NCI-H446 (cell line): ENCODE measurements around the gene PDE8B.
"Not testable (repeated sequence)": the region's sequence is repeated elsewhere in the genome, so short reads cannot be mapped to it uniquely, and the experiment has no call there.

Experiments
- DNase-seq, 2 experiments: peaks; one replicate each; lab custom pipeline; 2025; lab: John Stamatoyannopoulos, UW

Gene PDE8B

GRCh38 chr5:77366717-77367500 lies 156.4 kb downstream of the PDE8B start:
- DNase-seq: no peak

DNA sequence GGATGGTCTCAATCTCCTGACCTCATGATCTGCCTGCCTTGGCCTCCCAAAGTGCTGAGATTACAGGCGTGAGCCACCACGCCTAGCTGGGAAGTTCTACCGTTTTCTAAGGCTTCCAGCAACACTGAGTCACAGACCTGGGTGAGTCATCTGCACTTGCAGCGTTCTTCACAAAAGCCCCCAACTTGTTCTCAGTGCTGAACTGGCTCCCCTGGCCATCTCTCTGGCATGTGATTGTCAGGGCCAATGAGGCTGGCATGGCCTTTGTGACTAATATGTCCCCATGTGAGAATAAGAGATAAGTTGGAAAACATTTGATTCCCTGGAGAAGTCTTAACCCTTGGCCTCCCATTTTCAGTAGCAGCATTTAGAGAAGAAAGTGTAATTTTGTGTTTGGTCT lies 157.3 kb downstream of the PDE8B start:
- no peak for DNase-seq

DNA sequence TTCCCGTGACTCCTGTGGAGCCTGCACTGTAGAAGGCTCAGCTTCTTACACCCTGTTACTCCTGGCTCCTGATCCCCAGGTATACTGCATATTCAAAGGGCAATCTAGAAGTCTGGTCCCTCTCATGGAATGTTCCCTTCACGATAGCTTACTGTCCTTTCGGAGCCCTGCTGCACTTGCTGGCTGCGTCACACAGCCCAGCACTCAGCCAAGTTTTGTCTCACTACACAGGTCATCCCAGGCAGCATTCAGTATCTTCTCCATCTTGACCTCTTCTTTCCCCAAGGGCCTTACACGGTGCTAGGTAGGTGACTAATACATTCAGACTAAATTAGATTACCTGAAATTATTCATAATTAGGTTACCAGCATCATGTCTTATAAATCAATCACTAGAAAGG lies 157.9 kb downstream of the PDE8B start:
- DNase-seq: no peak

GRCh38 chr5:77369566-77369965 lies 159.1 kb downstream of the PDE8B start:
- no peak for DNase-seq

GRCh38 chr5:77374686-77375085 lies 164.2 kb downstream of the PDE8B start:
- no peak for DNase-seq

DNA sequence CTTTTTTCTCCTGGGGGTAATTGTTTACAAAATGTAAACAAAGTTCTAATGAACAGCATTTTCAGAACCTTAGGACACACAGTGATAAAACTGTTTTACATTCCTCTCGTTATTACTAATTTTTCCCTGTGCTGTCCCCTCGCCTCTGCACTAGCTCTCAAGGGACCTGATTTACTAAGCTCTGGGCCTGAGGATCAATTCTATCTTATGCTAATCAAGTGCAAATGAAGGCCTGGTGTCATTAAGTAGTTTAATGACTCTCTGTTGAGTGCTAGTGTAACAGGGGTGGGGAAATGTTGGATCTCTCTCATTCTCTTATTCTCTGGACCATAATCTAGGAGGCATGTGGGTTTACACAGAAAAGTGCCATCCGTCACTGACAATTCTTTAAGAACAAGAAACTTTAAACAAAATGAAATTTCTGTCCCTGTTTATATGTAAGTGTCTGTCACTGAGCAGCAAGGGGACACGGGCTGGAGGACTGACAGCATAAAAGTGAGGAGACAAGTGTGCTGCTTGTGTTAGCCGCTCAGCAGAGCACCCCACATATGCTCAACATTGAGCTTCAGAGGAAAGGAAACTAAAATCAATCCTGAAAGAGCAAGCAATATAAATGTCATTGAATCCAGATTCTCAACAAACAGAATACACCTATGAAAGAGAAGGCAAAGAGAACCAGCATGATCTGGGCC lies 166.3 kb downstream of the PDE8B start:
- no peak for DNase-seq

DNA sequence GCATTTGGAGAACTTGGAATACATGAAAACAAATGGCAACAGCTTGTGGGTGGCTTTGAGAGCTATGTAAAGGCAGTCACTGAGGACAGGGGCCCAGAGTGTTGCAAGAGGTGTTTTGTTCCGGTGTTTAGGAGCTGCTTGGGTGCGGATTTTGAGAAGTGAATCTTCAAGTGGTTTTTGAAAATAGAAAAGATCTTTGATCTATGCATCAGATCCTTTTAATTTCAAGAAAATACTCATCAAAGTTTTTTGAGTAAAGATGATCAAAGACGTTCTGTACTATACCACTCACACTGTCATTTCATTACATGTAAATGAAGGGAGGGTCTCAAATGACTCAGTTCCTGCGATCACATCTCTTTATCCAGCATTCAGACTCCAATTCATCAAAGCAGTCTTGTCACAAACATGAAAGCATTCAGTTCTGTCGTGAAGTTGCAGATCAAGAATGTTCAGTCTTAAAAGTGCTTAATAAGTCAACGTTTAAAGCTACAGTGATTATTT lies 169.1 kb downstream of the PDE8B start:
- no peak for DNase-seq

DNA sequence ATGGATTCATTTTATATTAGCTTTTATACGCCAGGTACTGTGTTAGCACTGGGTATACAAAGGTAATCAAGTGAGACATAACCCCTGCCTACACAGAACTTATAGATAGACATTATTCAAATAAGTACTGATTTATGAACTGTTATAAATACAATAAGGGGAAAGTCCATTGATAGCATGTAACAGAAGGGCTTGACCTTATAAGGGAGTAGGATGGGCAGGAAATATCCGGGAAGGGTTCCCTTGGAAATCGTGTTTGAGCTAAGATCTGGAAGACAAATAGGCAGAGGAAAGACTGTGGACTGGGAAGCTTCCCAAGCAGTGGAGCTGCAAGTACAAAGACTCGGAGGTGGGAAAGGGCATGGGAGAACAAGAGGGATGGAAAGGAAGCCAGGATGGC lies 170.2 kb downstream of the PDE8B start:
- no peak for DNase-seq

GRCh38 chr5:77383336-77383735 lies 172.9 kb downstream of the PDE8B start:
- DNase-seq: not testable (repeated sequence)

DNA sequence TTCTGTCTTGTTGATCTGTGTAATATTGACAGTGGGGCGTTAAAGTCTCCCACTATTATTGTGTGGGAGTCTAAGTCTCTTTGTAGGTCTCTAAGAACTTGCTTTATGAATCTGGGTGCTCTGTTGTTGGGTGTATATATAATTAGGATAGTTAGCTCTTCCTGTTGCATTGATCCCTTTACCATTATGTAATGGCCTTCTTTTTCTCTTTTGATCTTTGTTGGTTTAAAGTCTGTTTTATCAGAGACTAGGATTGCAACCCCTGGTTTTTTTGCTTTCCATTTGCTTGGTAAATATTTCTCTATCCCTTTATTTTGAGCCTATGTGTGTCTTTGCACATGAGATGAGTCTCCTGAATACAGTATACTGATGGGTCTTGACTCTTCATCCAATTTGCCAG lies 175.9 kb downstream of the PDE8B start:
- DNase-seq: not testable (repeated sequence)

DNA sequence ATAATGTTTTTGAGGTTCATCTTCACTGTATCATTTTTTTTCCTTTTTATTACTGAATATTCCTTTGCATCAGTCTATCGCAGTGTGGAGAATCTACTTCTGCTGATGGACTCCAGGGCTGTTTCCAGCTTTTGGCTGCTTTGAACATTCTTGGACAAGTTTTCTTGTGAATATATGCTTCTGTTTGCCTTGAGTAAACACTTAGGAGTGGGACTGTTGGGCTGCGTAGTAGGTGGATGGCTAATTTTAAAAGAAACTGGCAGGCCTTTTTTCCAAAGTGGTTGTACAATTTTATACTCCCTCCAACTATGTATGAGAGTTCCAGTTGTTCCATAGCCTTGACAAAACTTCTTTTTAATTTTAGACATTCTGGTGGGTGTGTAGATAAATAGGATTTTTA lies 179.3 kb downstream of the PDE8B start:
- no peak for DNase-seq

GRCh38 chr5:77390221-77390620 lies 179.7 kb downstream of the PDE8B start:
- DNase-seq: no peak

DNA sequence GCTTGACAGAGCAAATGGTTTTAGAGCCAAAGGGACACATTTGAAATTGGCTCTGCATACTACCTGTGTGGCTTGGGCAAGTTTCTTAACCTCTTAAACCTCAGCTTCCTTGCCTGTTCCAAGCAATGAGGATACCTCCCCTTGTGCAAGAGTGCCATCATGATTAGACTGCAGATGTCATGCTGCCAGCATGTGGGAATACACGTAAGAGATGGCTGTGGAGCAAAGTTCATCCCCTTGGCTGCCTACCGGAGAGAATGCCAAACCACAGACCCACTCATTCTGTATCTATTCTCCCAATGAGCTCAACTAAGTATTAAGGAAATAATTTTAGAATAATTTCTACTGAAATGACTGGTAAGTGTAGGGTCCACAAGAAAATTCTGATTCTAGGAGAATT lies 180.3 kb downstream of the PDE8B start:
- DNase-seq: no peak

DNA sequence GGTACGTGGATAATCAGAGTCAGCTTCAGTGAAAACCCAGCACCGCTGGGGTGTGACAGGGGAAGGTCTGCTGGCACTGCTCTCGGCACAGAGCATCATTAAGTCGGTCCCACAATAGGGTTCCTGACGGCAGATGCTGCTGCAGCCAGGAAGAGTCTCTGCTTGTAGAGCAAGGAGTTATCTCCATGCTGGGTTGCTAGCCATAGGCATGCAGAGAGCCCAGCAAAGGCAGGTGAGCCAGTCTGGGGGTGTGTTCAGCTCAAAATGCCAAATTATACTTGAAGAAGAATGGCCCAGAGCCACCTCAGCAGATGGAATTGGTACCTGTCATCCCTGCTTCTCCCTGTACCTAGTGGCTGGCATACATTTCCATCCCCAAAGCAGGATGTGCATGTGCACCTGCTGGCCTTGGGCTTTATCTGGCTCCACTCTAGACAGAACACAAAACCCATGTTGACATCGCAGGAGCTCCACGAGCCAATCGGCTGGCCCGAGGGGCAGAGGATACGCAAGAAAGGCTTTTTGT lies 180.8 kb downstream of the PDE8B start:
- DNase-seq: no peak

DNA sequence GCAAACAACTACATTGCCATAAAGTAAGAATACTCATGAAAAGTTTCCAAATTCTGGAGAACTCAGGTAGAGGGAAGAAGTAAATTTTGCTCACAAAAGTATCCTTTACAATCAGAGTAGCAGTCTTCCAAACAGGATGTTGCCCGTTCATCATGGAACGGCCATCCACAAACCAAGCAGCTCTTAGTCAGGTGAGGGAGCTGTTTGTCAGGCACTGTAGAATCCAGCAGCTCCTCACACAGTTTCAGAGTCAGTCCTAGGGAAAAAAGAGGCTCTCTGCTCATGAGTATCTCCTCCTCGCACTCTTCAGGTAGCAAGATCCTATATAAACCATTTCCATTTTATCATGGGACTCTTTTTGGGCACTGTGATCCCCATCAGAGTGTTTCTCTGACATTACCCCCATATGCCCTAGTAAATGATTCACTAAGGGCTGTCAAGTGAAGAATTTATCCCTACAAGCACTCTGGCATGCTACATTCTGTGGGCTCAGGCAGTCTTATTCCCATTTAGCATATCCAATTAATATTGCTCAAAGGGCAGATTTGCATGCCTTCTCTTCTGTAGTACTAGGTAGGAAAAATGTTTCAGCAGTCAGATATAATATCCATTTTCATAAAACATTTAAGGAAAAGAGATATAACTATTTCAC lies 183.7 kb downstream of the PDE8B start:
- no peak for DNase-seq

DNA sequence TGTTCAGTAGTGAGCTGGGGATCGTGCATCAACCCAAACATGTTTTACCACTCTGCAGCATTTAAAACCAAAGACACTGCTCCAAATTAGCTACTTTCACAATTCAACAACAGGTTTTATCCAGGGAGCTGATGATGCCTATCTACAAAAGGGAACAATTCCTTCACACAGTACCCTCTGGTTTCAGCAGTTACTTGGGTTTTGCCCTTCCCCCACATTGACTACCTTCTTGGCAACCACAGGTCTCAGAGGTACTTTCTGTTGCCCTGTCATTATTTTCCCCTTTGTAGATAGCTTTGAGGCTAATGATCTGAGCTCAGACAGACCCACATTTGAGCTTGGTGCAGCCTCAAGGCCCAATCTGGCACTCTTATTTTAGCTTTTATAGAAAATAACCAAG lies 185.5 kb downstream of the PDE8B start:
- DNase-seq: no peak

- no peak for DNase-seq
Measured at GRCh38 chr5:77397686-77398292, 187.3 kb downstream of the PDE8B start.

- no peak for DNase-seq
Measured at GRCh38 chr5:77398458-77398857, 188.0 kb downstream of the PDE8B start.

- no peak for DNase-seq
Measured at GRCh38 chr5:77398896-77399295, 188.4 kb downstream of the PDE8B start.

GRCh38 chr5:77400645-77401044 lies 190.2 kb downstream of the PDE8B start:
- DNase-seq: no peak

- no peak for DNase-seq
Measured at GRCh38 chr5:77402796-77403195, 192.3 kb downstream of the PDE8B start.

DNA sequence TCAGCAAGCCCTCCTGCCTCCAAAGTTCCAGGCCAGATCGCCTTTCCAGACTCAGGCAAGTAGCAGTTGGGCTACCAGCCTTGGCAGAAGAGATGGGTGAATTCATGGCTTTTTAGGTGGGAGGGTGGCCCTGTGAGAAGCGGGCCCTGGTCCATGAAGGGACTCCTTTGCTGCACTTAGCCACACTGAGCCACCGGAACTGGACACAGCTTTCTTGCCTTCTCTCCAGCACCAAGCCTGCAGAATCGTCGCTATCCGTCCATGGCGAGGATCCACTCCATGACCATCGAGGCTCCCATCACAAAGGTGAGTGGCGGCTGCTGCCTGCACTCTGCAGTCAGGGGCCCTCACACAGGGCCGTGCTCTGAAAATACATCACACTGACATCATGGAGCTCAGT lies 196.7 kb downstream of the PDE8B start:
- no peak for DNase-seq
